ENCODE measurements around the gene KRTAP4-1. TPM values are rescaled to one million over a fixed set of nuclear protein-coding genes. Genes with fewer than 3 reads are reported as not detected.

KRTAP4-1 gene
- total RNA-seq, 1 donor from 2014 or later, result not detected

Other genes with a start within 250 kb of the KRTAP4-1 start
- not detected in 2 replicates for gene KRT23, start 247.3 kb downstream of the KRTAP4-1 start, total RNA-seq
- gene KRT39, start 218.0 kb downstream of the KRTAP4-1 start, total RNA-seq, result not detected in 2 replicates
- not detected in 2 replicates for gene KRT40, start 200.6 kb downstream of the KRTAP4-1 start, total RNA-seq
- not detected in 2 replicates for gene KRTAP3-3, start 190.7 kb downstream of the KRTAP4-1 start, total RNA-seq
- gene KRTAP3-2, start 185.0 kb downstream of the KRTAP4-1 start, total RNA-seq, result not detected in 2 replicates
- gene KRTAP3-1, start 175.8 kb downstream of the KRTAP4-1 start, total RNA-seq, result not detected in 2 replicates
- gene KRTAP1-5, start 157.7 kb downstream of the KRTAP4-1 start, total RNA-seq, result not detected in 2 replicates
- not detected in 2 replicates for gene KRTAP1-4, start 154.7 kb downstream of the KRTAP4-1 start, total RNA-seq
- gene KRTAP1-3, start 150.0 kb downstream of the KRTAP4-1 start, total RNA-seq, result not detected in 2 replicates
- not detected in 2 replicates for gene KRTAP1-1, start 143.5 kb downstream of the KRTAP4-1 start, total RNA-seq
- not detected in 2 replicates for gene KRTAP2-1, start 137.6 kb downstream of the KRTAP4-1 start, total RNA-seq
- not detected in 2 replicates for gene KRTAP2-2, start 129.7 kb downstream of the KRTAP4-1 start, total RNA-seq
- gene KRTAP2-3, start 124.8 kb downstream of the KRTAP4-1 start, total RNA-seq, result not detected in 2 replicates
- not detected in 2 replicates for gene KRTAP2-4, start 119.0 kb downstream of the KRTAP4-1 start, total RNA-seq
- not detected in 2 replicates for gene KRTAP4-7, start 100.8 kb downstream of the KRTAP4-1 start, total RNA-seq
- gene KRTAP4-8, start 86.8 kb downstream of the KRTAP4-1 start, total RNA-seq, result not detected in 2 replicates
- gene KRTAP4-16, start 82.7 kb downstream of the KRTAP4-1 start, total RNA-seq, result not detected in 2 replicates
- gene KRTAP4-9, start 79.5 kb downstream of the KRTAP4-1 start, total RNA-seq, result not detected in 2 replicates
- not detected in 2 replicates for gene KRTAP4-11, start 66.5 kb downstream of the KRTAP4-1 start, total RNA-seq
- not detected in 2 replicates for gene KRTAP4-12, start 60.7 kb downstream of the KRTAP4-1 start, total RNA-seq
- gene KRTAP4-6, start 44.4 kb downstream of the KRTAP4-1 start, total RNA-seq, result not detected in 2 replicates
- not detected in 2 replicates for gene KRTAP4-5, start 35.1 kb downstream of the KRTAP4-1 start, total RNA-seq
- gene KRTAP4-4, start 24.2 kb downstream of the KRTAP4-1 start, total RNA-seq, result not detected in 2 replicates
- not detected in 2 replicates for gene KRTAP4-3, start 16.7 kb downstream of the KRTAP4-1 start, total RNA-seq
- gene KRTAP4-2, start 6.7 kb downstream of the KRTAP4-1 start, total RNA-seq, result not detected in 2 replicates
- gene KRTAP9-1, start 5.0 kb upstream of the KRTAP4-1 start, total RNA-seq, result not detected in 2 replicates
- not detected in 2 replicates for gene KRTAP9-2, start 41.7 kb upstream of the KRTAP4-1 start, total RNA-seq
- not detected in 2 replicates for gene KRTAP9-3, start 47.5 kb upstream of the KRTAP4-1 start, total RNA-seq
- not detected in 2 replicates for gene KRTAP9-8, start 53.1 kb upstream of the KRTAP4-1 start, total RNA-seq
- not detected in 2 replicates for gene KRTAP9-4, start 64.8 kb upstream of the KRTAP4-1 start, total RNA-seq
- not detected in 2 replicates for gene KRTAP9-9, start 70.5 kb upstream of the KRTAP4-1 start, total RNA-seq
- gene KRTAP9-6, start 80.5 kb upstream of the KRTAP4-1 start, total RNA-seq, result not detected in 2 replicates
- not detected in 2 replicates for gene KRTAP9-7, start 90.8 kb upstream of the KRTAP4-1 start, total RNA-seq
- not detected in 2 replicates for gene KRTAP29-1, start 117.9 kb upstream of the KRTAP4-1 start, total RNA-seq
- gene KRTAP16-1, start 124.4 kb upstream of the KRTAP4-1 start, total RNA-seq, result not detected in 2 replicates
- gene KRTAP17-1, start 130.8 kb upstream of the KRTAP4-1 start, total RNA-seq, result not detected in 2 replicates
- not detected in 2 replicates for gene KRT33A, start 165.9 kb upstream of the KRTAP4-1 start, total RNA-seq
- not detected in 2 replicates for gene KRT33B, start 184.9 kb upstream of the KRTAP4-1 start, total RNA-seq
- not detected in 2 replicates for gene KRT34, start 197.4 kb upstream of the KRTAP4-1 start, total RNA-seq
- not detected in 2 replicates for gene KRT31, start 212.7 kb upstream of the KRTAP4-1 start, total RNA-seq
- gene KRT37, start 239.7 kb upstream of the KRTAP4-1 start, total RNA-seq, result not detected in 2 replicates

Measured in pulmonary artery endothelial cell (primary cell).